ACC112 (cell line): ENCODE measurements around the gene MALT1.
"Not testable (repeated sequence)": the region's sequence is repeated elsewhere in the genome, so short reads cannot be mapped to it uniquely, and the experiment has no call there.

Experiments used
- H2AFZ ChIP-seq: fragments of 200-600 bp; sonication (generic); one replicate; pipeline ENCODE4 v1.6.0; 2017; ENCODE audit warnings: antibody characterized with exemption, low read length; ENCODE audit not compliant: unreplicated experiment
- H3K27ac ChIP-seq: fragments of 200-600 bp; sonication (generic); 2 replicates; pipeline ENCODE4 v1.5.1; 2014; ENCODE audit warnings: low read depth, mild to moderate bottlenecking, antibody characterized with exemption, low read length, moderate library complexity
- H3K27me3 ChIP-seq: fragments of 200-600 bp; sonication (generic); 2 replicates; pipeline ENCODE4 v1.6.1; 2014; ENCODE audit warnings: mild to moderate bottlenecking, antibody characterized with exemption, low read length, moderate library complexity, mixed read lengths; ENCODE audit not compliant: insufficient read depth
- H3K36me3 ChIP-seq: fragments of 200-600 bp; sonication (generic); 2 replicates; pipeline ENCODE4 v1.6.1; 2016; ENCODE audit warnings: mild to moderate bottlenecking, antibody characterized with exemption, low read length, moderate library complexity, mixed read lengths; ENCODE audit not compliant: insufficient read depth
- H3K4me1 ChIP-seq: fragments of 200-600 bp; sonication (generic); one replicate; pipeline ENCODE4 v1.6.1; 2016; ENCODE audit warnings: low read length, mixed read lengths; ENCODE audit not compliant: insufficient read depth, unreplicated experiment, control insufficient read depth
- H3K4me3 ChIP-seq: fragments of 200-600 bp; sonication (generic); 2 replicates; pipeline ENCODE4 v1.5.1; 2014; ENCODE audit warnings: mild to moderate bottlenecking, low read depth, low read length
- H3K79me2 ChIP-seq: fragments of 200-600 bp; sonication (generic); one replicate; pipeline ENCODE4 v1.6.0; 2016; ENCODE audit warnings: low read length; ENCODE audit not compliant: control insufficient read depth, unreplicated experiment, insufficient read depth

The MALT1 gene

DNA sequence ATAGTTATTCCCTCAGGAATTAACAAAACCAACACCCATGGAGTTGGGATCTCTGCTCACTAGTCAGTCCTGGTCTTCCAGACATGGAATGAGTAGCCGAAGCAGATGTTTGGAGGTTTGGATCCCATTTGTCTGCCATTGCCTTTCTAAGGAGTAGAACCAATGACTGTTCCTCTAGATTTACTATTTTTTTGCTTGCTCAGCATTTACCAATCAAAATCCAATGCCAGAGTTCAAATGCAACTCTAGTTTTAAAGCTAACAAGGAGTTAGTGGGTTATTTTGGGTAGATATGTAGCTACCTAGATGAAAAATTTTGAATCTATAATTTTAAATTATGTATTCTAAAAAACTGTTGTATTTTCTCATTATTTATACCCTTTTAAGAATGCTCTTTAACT lies 62.6 kb downstream of the MALT1 start:
- no peaks in the 10 kb centered on the region for H3K27me3 ChIP-seq
- H2AFZ ChIP-seq = no peak overlapping the region
- H3K27ac ChIP-seq = no peak overlapping the region
- peaks cover 29% of the 10 kb centered on the region for H3K36me3 ChIP-seq
- H3K4me1 ChIP-seq = no peaks in the 10 kb centered on the region
- no peak overlapping the region for H3K4me3 ChIP-seq
- no peaks in the 10 kb centered on the region for H3K79me2 ChIP-seq

DNA sequence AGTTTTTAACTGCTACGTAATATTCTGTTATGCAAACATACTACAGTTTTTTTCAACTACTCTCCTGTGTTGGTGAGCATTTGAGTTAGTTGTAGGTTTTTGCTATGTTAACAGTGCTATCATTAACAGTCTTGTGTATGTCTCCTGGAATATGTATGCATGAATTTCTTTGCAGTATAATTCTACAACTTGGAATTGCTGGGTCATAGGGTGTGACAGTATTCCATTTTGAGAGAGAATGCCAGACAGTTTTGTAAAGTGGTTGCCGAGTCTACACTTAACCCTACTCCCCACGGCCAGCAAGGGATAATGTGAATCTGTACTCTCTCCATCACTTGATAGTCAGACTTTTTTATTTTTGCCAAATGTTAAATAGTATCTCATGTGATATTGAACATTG lies 67.1 kb downstream of the MALT1 start:
- no peaks in the 10 kb centered on the region for H3K79me2 ChIP-seq
- H3K36me3 ChIP-seq = peaks cover 26% of the 10 kb centered on the region
- no peaks in the 10 kb centered on the region for H3K27me3 ChIP-seq
- no peaks in the 10 kb centered on the region for H3K4me1 ChIP-seq
- H3K4me3 ChIP-seq = no peak overlapping the region
- no peak overlapping the region for H3K27ac ChIP-seq
- H2AFZ ChIP-seq = no peak overlapping the region

DNA sequence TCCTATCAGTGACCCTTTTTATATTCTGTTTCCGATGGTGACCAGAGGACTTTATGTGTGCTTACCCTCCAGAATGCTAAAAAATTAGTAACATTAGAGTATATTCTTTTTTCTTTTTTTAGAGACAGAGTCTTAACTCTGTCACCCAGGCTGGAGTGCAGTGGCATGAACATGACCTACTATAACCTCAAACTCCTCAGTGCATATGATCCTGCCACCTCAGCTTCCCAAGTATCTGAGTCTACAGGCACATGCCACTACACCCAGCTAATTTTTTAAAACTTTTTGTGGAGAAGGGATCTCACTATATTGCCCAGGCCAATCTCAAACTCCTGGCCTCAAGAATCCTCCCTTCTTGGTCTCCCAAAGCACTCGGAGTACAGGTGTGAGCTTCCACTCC lies 74.6 kb downstream of the MALT1 start:
- Histone ChIP-seq H3K36me3 (peaks cover 63% of the 10 kb centered on the region), H3K79me2 (no peaks in the 10 kb centered on the region), H3K27ac (no peak overlapping the region), H3K27me3 (no peaks in the 10 kb centered on the region), H2AFZ (no peak overlapping the region), H3K4me3 (no peak overlapping the region), H3K4me1 (no peaks in the 10 kb centered on the region)

DNA sequence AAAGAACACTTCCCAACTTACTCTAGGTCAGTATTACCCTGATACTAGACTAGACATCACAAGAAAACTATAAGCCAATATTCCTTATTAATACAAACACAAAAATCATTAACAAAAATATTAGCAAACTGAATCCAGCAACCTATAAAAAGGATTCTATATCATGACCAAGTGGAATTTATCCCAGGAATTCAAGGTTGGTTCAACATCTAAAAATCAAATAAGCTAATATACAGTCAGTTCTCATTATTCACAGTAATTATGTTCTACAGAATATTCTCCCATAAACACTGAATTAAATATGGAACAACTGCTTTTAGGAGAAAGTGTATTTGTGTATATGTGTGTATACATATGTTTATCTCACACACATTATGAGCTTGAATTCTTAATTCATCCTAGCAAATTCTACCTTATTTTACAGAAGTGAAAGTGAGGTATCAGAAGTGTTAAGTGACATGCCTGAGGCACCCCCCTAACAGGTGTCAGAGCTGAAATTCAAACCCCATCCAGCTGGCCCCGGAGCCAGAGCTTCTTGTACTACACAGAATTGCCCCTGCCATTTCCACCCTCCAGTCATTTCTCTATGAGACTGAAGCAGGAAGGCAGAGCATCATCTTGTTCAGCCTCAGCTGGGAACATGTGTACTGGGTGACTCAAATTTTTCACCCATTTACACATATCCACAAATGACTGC lies 77.8 kb downstream of the MALT1 start:
- no peak overlapping the region for H3K27ac ChIP-seq
- no peaks in the 10 kb centered on the region for H3K27me3 ChIP-seq
- H3K79me2 ChIP-seq = no peaks in the 10 kb centered on the region
- H3K4me3 ChIP-seq = no peak overlapping the region
- H3K36me3 ChIP-seq = peaks cover 63% of the 10 kb centered on the region
- H2AFZ ChIP-seq = no peak overlapping the region
- no peaks in the 10 kb centered on the region for H3K4me1 ChIP-seq

DNA sequence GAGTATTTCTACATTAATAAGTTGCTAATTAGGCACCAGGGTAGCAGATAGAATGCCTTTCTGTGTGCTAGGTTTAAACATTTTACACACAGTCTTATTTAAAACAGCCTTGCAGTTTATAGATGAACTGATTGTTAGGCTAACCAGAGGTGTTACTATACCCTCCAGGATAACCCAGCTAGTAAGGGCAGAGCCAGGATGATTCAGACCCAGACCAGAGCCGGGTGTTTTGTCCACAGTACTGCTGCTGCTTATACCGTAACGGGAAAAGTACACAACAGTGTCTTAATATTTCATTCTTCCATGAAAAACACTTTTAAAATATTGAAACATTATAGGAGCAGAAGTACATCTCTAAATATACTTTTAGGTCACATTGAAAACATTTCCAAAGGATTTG lies 82.7 kb downstream of the MALT1 start:
- H2AFZ ChIP-seq = no peak overlapping the region

DNA sequence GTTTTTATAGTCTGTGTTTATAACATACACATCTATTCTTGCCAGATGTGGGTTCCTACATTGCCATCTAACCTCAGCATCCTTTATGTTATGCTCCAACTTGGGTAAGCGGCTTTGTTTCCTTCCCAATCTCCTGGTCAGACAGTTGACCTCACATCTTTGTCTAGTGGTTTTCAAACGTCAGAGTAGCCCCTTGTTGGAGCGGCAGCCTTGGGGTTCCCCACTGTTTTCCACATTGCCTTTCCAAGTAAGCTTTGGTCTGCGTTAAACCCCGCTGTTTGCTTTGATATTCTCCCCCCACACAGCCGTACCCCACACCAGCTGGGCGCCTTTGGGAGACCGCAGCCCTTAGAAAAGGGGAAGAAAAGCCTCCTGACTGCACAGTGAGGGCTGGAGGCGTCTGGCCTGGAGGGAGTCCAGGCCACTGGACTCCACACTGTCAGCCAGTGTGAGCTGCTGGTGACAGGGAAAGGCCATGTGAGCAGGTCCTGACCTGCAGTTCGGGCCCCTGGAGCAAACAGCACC lies 83.3 kb downstream of the MALT1 start:
- 0 out of 2 replicates have a peak, but pooled peaks cover 3% of the 10 kb centered on the region for H3K27me3 ChIP-seq
- no peak overlapping the region for H3K27ac ChIP-seq
- no peak overlapping the region for H2AFZ ChIP-seq

More for the DNA sequence above, 82.7 kb downstream of the MALT1 start:
- no peaks in the 10 kb centered on the region for H3K79me2 ChIP-seq
- peaks cover 19% of the 10 kb centered on the region for H3K36me3 ChIP-seq
- no peaks in the 10 kb centered on the region for H3K4me1 ChIP-seq
- H3K27me3 ChIP-seq = 0 out of 2 replicates have a peak, but pooled peaks cover 3% of the 10 kb centered on the region
- H3K4me3 ChIP-seq = no peak overlapping the region
- H3K27ac ChIP-seq = no peak overlapping the region

DNA sequence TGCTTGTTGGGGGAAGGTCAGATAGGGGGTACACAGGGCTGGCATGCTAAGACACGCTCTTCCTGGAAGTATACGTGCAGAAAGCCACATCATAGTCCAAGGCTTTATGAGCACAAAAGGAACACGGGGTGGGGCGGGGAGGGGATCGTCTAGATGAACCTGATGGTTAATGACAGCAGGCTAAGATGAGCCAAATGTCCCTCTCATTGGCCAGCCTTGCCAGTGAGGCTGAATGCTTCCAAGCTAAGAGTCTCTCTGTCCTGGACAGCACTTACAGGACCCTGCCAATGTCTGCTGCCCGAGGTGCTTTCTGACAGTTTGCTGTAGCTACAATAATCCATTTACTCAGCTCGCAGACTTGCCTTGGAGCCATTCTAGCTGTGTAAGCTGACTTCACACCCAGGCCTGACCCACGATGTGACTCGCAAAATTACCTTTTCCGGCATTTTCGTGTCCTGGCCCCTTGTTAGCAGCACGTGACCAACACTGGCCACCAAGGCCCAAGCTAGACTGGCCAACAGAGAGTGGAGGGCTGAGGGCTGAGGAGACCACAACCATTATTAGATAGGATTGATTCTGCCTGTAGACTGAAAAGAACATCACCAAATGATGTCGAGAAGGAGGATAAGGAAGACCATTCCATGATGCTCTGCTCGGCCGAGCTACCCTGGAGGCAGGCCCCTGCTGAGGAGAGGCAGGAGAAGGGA lies 84.2 kb downstream of the MALT1 start:
- H3K27ac ChIP-seq = no peak overlapping the region

More for the DNA sequence above, 83.3 kb downstream of the MALT1 start:
- Histone ChIP-seq H3K36me3 (peaks cover 13% of the 10 kb centered on the region), H3K4me3 (no peak overlapping the region), H3K79me2 (no peaks in the 10 kb centered on the region), H3K4me1 (no peaks in the 10 kb centered on the region)

DNA sequence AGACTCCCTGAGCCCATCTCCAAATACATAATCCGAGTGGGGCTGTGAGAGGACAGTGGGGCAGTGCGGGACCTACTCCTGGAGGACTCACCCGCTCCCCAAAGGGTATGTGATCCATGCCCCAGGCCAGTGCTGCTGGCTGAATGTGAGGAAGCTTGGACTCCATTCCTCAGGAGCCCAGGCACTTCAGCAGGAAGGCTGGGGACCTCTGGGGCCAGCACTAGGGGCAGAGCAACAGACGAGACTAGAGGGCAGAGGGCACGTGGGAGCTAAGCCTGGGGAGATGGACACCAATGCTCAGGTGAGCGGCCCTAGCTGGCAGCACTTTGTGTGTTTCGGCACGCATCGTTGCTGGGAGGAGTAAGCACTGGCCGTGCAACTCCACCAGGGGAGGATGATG lies 84.9 kb downstream of the MALT1 start:
- Histone ChIP-seq H3K4me1 (no peaks in the 10 kb centered on the region), H3K27me3 (peaks cover 8% of the 10 kb centered on the region; the same call in 1 of the 2 replicates), H3K4me3 (no peak overlapping the region), H2AFZ (no peak overlapping the region), H3K79me2 (no peaks in the 10 kb centered on the region), H3K36me3 (no peaks in the 10 kb centered on the region), H3K27ac (no peak overlapping the region)

More for the DNA sequence above, 84.2 kb downstream of the MALT1 start:
- Histone ChIP-seq H3K27me3 (peaks cover 8% of the 10 kb centered on the region; the same call in 1 of the 2 replicates), H3K4me1 (no peaks in the 10 kb centered on the region), H3K36me3 (peaks cover 5% of the 10 kb centered on the region), H3K79me2 (no peaks in the 10 kb centered on the region), H3K4me3 (no peak overlapping the region), H2AFZ (no peak overlapping the region)

DNA sequence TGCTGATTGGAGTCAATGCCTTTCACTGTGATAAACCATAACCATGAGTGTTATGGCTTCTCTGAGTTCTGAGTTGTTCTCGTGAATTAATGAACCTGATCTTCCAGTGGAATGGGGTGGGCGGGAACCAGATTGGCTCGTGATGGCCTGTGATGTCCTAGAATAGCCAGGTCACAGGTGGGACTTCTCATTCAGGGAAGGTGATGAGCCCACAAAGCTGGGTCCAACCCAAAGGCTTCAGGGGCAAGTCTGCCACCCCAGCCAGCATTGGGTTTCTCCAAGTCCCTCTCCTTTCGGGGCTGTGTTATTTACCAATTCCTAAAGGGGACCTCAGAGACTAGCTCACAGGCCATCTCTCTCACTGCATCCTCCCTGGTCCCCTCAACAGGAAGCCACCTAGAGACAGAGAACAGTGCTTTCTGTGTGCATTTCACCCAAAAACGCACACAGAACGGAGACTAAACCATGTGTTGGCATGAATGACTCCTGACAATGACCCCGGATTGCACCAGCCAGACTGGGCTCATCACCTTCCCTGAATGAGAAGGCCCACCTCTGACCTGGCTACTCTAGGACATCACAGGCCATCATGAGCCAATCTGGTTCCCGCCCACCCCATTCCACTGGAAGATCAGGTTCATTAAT lies 85.5 kb downstream of the MALT1 start:
- H3K4me1 ChIP-seq = no peaks in the 10 kb centered on the region
- peaks cover 8% of the 10 kb centered on the region; the same call in 1 of the 2 replicates for H3K27me3 ChIP-seq
- H3K4me3 ChIP-seq = no peak overlapping the region
- no peak overlapping the region for H3K27ac ChIP-seq
- no peaks in the 10 kb centered on the region for H3K79me2 ChIP-seq
- no peaks in the 10 kb centered on the region for H3K36me3 ChIP-seq
- H2AFZ ChIP-seq = no peak overlapping the region

DNA sequence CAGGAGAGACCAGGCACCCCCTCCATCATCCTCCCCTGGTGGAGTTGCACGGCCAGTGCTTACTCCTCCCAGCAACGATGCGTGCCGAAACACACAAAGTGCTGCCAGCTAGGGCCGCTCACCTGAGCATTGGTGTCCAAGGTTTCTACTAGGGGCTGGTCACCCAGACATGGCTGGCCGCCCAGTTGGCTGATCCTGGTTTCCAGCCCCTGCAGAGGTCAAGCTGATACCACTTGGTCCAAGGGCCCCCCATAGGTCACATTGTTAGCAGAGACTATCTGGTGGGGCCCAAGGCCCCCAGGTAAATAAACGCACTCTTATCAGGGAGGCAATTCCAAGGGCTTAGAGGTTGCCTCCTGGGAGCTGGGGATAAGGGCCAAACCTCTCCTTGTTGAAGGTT lies 86.1 kb downstream of the MALT1 start:
- H3K79me2 ChIP-seq, H3K4me3 ChIP-seq, H3K36me3 ChIP-seq, H3K27ac ChIP-seq, H3K4me1 ChIP-seq, H3K27me3 ChIP-seq, H2AFZ ChIP-seq: not testable (repeated sequence)
